ENCODE results near the gene YBX1. TPM values are rescaled to one million over a fixed set of nuclear protein-coding genes. Genes with fewer than 3 reads are reported as not detected.

The YBX1 gene
- total and polyA plus RNA-seq, 2 experiments from 2014 or later = 358 to 1,046 TPM

DNA sequence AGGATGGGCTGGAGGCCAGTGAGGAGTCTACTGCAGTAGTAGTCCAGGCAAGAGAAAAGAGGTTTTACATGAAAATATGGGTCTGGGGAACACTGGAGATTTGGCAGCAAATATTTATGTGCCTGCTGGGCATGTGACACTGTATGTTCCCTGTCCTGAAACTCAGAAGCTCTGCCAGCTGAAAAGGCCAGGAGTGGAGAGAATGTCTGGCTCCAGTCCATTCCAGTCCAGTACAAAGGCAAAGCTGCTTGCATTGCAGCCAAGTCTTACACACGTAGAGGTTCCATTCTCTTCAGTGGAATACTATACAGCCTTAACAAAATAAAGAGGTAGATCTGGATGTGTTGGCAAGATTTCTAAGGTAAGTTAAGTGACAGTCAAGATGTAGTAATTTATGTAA lies 7.5 kb upstream of the YBX1 start:
- Histone ChIP-seq H3K4me3 (no peak overlapping the region), H3K27ac (no peak overlapping the region), H3K4me1 (ENCODE audit: low read depth) (no peaks in the 10 kb centered on the region), H3K36me3 (no peaks in the 10 kb centered on the region), H3K9me3 (ENCODE audit: low read depth) (no peaks in the 10 kb centered on the region), H3K27me3 (no peaks in the 10 kb centered on the region)
- DNase-seq (ENCODE audit: low read depth in 1 of 2, low spot score in 1 of 2) = no peak
- TF ChIP-seq, protein P1, sequence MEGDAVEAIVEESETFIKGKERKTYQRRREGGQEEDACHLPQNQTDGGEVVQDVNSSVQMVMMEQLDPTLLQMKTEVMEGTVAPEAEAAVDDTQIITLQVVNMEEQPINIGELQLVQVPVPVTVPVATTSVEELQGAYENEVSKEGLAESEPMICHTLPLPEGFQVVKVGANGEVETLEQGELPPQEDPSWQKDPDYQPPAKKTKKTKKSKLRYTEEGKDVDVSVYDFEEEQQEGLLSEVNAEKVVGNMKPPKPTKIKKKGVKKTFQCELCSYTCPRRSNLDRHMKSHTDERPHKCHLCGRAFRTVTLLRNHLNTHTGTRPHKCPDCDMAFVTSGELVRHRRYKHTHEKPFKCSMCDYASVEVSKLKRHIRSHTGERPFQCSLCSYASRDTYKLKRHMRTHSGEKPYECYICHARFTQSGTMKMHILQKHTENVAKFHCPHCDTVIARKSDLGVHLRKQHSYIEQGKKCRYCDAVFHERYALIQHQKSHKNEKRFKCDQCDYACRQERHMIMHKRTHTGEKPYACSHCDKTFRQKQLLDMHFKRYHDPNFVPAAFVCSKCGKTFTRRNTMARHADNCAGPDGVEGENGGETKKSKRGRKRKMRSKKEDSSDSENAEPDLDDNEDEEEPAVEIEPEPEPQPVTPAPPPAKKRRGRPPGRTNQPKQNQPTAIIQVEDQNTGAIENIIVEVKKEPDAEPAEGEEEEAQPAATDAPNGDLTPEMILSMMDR (IDR thresholded peaks at IDR 0.05; ENCODE audit: low read depth, low read length) = no peak

DNA sequence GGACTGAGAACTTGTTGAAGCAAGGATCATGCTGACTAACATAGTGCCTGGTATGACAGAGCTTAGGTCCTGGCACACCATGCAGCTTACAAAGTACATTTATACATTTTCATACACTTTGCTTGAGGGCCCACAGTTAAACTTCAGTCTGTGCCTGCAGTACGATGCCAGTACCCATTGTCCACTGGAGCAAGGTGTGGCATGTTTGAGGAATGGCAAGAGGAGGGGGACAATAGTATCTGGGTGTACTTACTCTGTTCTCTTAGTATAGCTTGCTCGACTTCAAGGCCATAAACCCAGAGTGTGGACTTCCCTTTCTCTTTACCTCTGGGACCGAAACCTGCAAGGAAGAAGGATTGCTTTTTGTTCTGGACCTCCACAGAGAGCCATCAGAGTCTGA lies 6.8 kb upstream of the YBX1 start:
- no peaks in the 10 kb centered on the region for H3K27me3 ChIP-seq

DNA sequence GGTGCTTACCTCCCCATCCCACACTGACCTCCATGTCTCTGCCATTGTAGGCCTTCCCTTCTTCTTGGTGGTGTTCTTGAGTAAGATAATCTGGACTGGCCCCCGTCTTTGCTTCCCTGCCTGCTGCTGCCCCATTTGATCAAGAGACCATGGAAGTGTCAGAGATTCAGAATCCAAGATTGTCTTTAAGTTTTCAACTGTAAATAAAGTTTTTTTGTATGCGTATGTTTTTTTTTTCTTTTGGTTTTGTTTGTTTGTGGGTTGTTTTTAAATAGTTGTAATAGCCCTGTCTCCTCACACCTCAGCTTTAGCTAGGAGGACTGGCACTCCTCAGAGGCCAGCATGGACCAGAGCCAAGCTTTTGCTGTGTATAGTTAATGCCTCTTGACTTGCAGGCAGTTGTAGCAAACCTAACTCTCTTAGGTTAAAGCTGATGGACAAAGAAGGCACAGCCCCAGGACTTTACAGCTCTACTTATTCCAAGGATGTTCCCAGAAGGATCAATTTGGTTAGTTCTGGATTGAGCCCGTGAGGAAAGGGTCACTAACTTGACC lies 5.6 kb upstream of the YBX1 start:
- Histone ChIP-seq H3K9me3 (ENCODE audit: low read depth) (no peaks in the 10 kb centered on the region), H3K27ac (no peak overlapping the region), H3K27me3 (no peaks in the 10 kb centered on the region), H3K4me1 (ENCODE audit: low read depth) (peaks cover 6% of the 10 kb centered on the region), H3K4me3 (no peak overlapping the region), H3K36me3 (no peaks in the 10 kb centered on the region)
- TF ChIP-seq, protein P1 (IDR thresholded peaks at IDR 0.05; ENCODE audit: low read depth, low read length) = no peak
- no peak for DNase-seq (ENCODE audit: low read depth in 1 of 2, low spot score in 1 of 2)

More for the DNA sequence above, 6.8 kb upstream of the YBX1 start:
- Histone ChIP-seq H3K4me1 (ENCODE audit: low read depth) (peaks cover 4% of the 10 kb centered on the region), H3K4me3 (no peak overlapping the region), H3K36me3 (no peaks in the 10 kb centered on the region), H3K27ac (no peak overlapping the region), H3K9me3 (ENCODE audit: low read depth) (no peaks in the 10 kb centered on the region)
- TF ChIP-seq, protein P1 (IDR thresholded peaks at IDR 0.05; ENCODE audit: low read depth, low read length) = no peak
- no peak for DNase-seq (ENCODE audit: low read depth in 1 of 2, low spot score in 1 of 2)

DNA sequence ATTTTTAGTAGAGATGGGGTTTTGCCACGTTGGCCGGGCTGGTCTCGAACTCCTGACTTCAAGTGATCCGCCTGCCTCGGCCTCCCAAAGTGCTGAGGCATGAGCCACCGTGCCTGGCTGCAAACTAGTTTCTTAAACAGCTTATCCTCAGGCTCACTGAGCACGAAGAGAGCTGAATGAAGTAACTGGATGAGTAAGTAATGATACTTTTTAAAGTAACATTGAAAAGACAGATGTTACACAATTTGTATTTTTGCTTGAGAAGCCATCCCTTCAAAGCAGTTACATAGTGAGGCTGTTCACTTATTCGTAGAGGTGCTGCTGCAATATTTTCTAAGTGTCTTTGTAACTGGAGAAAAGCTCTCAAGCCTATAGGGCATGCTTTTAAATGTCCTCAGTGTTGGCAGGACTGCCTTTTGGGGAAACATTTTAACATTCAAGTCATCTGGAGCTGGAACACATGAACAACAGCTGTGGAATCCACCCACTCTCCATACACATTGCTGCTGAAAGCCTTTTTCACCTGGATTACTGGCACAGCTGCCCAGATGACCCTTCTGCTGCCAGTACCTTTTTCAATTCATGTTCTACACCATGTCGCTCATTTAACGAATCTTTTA lies 2.7 kb upstream of the YBX1 start:
- Histone ChIP-seq H3K4me1 (ENCODE audit: low read depth) (peaks cover 19% of the 10 kb centered on the region), H3K4me3 (no peak overlapping the region), H3K27ac (no peak overlapping the region), H3K27me3 (no peaks in the 10 kb centered on the region), H3K36me3 (no peaks in the 10 kb centered on the region), H3K9me3 (ENCODE audit: low read depth) (no peaks in the 10 kb centered on the region)
- TF ChIP-seq, protein P1 (IDR thresholded peaks at IDR 0.05; ENCODE audit: low read depth, low read length) = no peak
- DNase-seq (ENCODE audit: low read depth in 1 of 2, low spot score in 1 of 2) = peak in 1 of 2 donors; percentile 14

DNA sequence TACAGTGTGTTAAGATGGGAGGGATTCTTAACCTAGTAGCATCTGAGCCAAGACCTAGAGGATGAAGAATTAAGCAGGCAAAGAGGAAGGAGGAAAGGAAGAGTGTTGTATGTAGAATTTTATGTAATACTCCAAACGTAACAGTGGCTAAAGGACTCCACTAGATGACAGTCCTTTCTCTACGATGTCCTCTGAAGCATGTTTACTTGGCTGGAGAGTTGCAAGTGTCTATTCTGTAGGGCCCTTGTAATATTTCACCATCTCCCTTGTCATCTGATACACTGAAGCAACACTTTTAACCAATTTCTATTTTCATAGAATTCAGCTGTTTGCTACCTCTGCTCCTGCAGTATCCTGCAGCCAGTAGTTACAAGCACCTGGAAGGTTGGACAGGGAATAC lies 2.2 kb upstream of the YBX1 start:
- no peak overlapping the region for H3K4me3 ChIP-seq
- H3K4me1 ChIP-seq (ENCODE audit: low read depth) = peaks cover 24% of the 10 kb centered on the region
- TF ChIP-seq, protein P1 (IDR thresholded peaks at IDR 0.05; ENCODE audit: low read depth, low read length) = no peak
- H3K36me3 ChIP-seq = no peaks in the 10 kb centered on the region
- H3K9me3 ChIP-seq (ENCODE audit: low read depth) = no peaks in the 10 kb centered on the region
- no peak for DNase-seq (ENCODE audit: low read depth in 1 of 2, low spot score in 1 of 2)
- H3K27ac ChIP-seq = no peak overlapping the region
- H3K27me3 ChIP-seq = no peaks in the 10 kb centered on the region

All from cardiac muscle cell (in vitro differentiated cells and primary cell).